Activated naive CD8-positive, alpha-beta T cell treated with anti-CD3 and anti-CD28 coated beads, Interleukin-2, amount 50 U/mL, for 24 hours (primary cell): ENCODE measurements around the gene TMEM170A.

ENCODE experiments used
- ATAC-seq: fragments of 150-1000 bp; cut with Tn5 transposase; one replicate; pipeline ENCODE4 v1.10.0; 2021
- DNase-seq: peaks from one replicate; pipeline ENCODE4 v3.0.0; 2021
- H3K27ac Mint-ChIP-seq: one replicate; pipeline ENCODE4 v1.8.0; 2021; ENCODE audit warnings: mild to moderate bottlenecking, mixed read lengths
- H3K27me3 Mint-ChIP-seq: one replicate; pipeline ENCODE4 v1.8.0; 2021; ENCODE audit warnings: mixed read lengths
- H3K36me3 Mint-ChIP-seq: one replicate; pipeline ENCODE4 v1.8.0; 2021; ENCODE audit warnings: low read depth, mixed read lengths
- H3K4me1 Mint-ChIP-seq: one replicate; pipeline ENCODE4 v1.8.0; 2021; ENCODE audit warnings: mixed read lengths
- H3K4me3 Mint-ChIP-seq: one replicate; pipeline ENCODE4 v1.8.0; 2021; ENCODE audit warnings: mild to moderate bottlenecking, moderate library complexity, mixed read lengths
- H3K9me3 Mint-ChIP-seq: one replicate; pipeline ENCODE4 v1.8.0; 2021; ENCODE audit warnings: mixed read lengths

TMEM170A gene

DNA sequence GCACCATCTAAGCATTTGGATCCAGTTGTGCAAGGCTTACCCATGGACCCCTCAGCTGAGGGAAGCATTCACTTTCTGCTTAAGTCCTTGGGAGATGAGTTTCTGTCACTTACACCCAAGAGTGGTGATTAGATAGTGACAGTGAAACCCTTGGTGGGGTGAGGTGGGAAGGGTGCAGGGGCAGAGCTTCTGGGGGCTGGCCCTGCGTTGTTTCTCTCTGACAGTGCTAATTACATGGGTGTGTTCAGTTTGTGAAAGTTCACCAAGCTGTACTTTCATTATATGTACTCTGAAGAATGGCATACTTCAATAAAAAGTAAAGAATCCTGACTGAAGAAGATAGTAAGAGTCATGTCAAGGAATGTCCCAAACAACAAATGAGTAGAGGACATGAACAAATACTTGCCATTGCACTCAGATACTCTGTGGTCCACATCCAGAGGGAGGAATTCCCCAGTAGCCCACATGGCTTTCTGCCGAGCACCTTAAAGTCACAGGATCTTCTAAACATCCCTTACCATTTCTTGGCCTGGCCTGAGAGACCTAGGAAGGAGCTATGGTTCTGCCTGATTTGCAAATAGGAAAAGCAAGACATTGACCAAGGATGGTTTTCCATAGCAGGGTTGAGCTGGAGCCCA lies 22.3 kb upstream of the TMEM170A start:
- DNase-seq, result no peak
- no peak overlapping the region for H3K27ac Mint-ChIP-seq
- no peaks in the 10 kb centered on the region for H3K36me3 Mint-ChIP-seq
- no peaks in the 10 kb centered on the region for H3K9me3 Mint-ChIP-seq
- H3K27me3 Mint-ChIP-seq, result peaks cover 13% of the 10 kb centered on the region
- no peak overlapping the region for H3K4me3 Mint-ChIP-seq
- no peaks in the 10 kb centered on the region for H3K4me1 Mint-ChIP-seq
- peak; percentile 61 for ATAC-seq

DNA sequence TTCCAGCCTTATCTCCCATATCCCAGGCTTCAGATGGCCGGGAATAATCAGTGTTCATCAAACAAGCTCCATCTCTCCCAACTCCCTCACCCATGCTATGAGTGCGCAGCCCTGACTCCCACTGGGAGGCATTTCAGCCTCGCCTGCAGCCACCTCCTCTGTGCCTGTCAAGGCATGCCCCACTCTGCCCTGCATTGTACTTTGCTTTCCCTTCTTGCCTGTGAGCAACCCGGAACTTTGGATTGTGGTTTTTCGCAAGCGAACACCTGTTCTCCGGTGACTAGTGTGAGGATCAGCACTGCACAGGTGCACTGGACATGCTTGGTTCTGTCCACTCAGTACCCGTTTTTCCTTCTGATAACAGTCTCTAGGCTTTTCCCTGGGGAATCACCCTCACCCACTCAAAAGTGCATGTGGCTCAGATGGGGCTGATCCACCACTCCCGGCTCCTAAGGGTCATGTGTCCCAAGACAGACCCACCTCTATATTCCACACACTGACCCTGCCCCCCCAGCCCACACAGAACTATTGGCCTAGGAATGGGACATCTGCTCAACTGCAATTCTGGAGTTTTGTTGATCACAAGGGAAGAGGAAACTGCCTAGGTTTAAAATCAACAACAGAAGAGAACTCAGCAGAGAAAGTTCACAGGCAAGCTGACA lies 21.7 kb upstream of the TMEM170A start:
- DNase-seq (no peak), ATAC-seq (no peak)
- H3K9me3 Mint-ChIP-seq, result no peaks in the 10 kb centered on the region
- no peaks in the 10 kb centered on the region for H3K4me1 Mint-ChIP-seq
- peaks cover 13% of the 10 kb centered on the region for H3K27me3 Mint-ChIP-seq
- H3K4me3 Mint-ChIP-seq, result no peak overlapping the region
- no peak overlapping the region for H3K27ac Mint-ChIP-seq
- H3K36me3 Mint-ChIP-seq, result no peaks in the 10 kb centered on the region

DNA sequence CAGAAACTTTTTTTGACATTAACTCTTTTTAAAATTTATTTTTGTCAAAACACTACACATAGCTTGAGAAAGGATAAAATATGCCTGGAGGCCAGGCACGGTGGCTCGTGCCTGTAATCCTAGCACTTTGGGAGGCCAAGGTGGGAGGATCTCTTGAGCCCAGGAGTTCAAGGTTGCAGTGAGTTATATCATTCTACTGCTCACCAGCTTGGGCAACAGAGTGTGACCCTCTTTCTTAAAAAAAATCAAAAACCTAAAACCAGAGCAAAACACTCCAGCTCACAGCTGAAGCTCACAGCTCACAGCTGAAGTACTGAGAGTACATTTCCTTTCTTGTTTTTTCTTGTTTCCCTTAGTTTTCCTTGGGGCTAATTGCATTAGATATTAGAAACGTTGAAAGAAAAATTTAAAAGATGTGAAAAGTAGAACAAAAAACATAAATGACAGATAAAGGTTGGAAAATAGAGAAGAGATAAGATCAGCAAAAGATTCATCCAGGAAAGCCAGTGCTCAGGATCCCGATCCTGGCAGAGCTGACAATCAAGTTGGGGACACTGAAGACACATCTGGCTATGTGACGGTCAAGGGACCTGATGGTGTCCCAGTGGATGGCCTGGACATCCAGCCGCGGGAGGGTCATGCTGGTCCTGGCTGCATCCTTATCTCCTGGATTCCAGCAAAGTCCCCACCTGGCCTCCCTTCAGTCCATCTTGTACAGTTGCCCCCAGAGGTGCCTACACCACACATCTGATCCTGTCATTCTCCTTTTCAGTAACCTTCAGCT lies 20.9 kb upstream of the TMEM170A start:
- H3K4me1 Mint-ChIP-seq, result no peaks in the 10 kb centered on the region
- H3K4me3 Mint-ChIP-seq, result no peak overlapping the region
- no peak overlapping the region for H3K27ac Mint-ChIP-seq
- H3K9me3 Mint-ChIP-seq, result no peaks in the 10 kb centered on the region
- H3K36me3 Mint-ChIP-seq, result no peaks in the 10 kb centered on the region
- ATAC-seq (no peak), DNase-seq (no peak)
- H3K27me3 Mint-ChIP-seq, result peaks cover 13% of the 10 kb centered on the region

DNA sequence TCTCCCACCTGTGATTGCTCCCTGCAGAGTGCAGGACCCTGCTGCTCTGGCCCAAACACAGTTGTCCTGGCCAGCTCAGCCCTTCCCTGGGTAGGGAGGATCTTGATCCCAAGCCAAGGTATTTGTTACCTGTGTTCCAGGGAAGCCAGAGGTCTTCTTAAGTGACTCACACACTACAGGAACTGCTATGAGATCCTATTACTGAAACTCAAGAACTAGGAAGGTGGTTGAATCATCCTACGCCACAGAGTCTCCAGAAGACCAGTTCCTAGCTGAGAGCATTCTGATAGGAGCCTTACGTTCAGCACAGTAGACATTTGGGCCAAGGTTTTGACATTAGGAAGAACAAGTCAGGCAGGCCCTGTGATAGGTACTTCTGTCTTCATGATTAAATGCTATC lies 18.7 kb upstream of the TMEM170A start:
- Mint-ChIP-seq H3K4me1 (no peaks in the 10 kb centered on the region), H3K9me3 (no peaks in the 10 kb centered on the region), H3K27me3 (peaks cover 8% of the 10 kb centered on the region), H3K36me3 (no peaks in the 10 kb centered on the region), H3K4me3 (no peak overlapping the region), H3K27ac (no peak overlapping the region)
- ATAC-seq (no peak), DNase-seq (no peak)

DNA sequence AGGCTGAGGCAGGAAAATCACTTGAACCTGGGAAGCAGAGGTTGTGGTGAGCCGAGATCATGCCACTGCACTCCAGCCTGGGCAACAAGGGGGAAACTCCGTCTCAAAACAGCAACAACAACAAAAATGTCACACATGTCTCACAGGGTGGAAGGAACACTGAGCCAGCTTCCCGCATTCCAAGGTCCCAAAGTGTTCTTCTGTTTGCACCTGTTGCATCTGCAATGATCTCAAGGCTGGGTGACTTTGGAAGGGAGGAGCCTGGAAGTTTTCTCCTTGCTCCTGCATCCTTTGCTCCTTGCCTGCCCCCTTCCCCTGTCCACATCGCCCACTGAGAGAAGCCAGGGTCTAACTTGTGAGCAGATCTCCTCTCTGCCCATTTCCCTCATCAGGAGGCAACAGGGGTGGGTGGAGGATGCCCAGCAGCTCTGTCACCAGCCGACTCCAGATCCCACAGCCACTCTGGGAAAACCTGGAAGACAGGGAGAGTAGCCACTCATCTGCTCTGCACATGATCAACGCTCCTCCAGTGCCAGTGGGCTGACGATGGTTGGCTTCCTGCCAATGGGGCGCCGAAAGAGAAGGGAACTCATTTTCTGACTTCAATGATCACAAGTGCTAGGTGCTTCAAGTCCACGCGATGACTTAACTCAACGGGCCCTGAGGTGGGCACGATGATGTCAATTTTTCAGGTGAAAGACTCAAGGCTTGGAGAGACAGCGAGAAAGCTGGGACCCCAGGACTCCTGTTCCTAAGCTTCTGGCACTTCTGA lies 18.1 kb upstream of the TMEM170A start:
- Mint-ChIP-seq H3K4me3 (no peak overlapping the region), H3K27ac (no peak overlapping the region), H3K9me3 (no peaks in the 10 kb centered on the region), H3K4me1 (no peaks in the 10 kb centered on the region), H3K36me3 (no peaks in the 10 kb centered on the region), H3K27me3 (peaks cover 8% of the 10 kb centered on the region)
- ATAC-seq (no peak), DNase-seq (no peak)

DNA sequence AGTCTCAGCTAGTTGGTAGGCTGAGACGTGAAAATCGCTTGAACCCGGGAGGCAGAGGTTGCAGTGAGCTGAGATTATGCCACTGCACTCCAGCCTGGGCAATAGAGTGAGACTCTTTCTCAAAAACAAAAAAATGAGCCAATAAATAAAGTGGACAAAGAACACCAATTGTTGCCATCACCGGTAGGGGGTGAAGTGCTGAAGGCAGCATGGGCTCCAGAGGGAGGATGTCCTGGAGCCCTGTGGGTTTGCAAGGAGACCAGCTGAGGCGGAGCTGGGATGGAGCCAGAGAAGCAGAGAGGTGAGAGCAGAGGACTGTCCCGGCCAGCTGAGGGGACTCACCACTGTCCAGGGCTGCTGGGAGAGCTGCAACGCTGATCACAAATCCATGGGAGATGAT lies 17.0 kb upstream of the TMEM170A start:
- Mint-ChIP-seq H3K27ac (no peak overlapping the region), H3K27me3 (peaks cover 5% of the 10 kb centered on the region), H3K4me1 (no peaks in the 10 kb centered on the region), H3K4me3 (no peak overlapping the region), H3K36me3 (no peaks in the 10 kb centered on the region), H3K9me3 (no peaks in the 10 kb centered on the region)
- ATAC-seq (no peak), DNase-seq (no peak)

DNA sequence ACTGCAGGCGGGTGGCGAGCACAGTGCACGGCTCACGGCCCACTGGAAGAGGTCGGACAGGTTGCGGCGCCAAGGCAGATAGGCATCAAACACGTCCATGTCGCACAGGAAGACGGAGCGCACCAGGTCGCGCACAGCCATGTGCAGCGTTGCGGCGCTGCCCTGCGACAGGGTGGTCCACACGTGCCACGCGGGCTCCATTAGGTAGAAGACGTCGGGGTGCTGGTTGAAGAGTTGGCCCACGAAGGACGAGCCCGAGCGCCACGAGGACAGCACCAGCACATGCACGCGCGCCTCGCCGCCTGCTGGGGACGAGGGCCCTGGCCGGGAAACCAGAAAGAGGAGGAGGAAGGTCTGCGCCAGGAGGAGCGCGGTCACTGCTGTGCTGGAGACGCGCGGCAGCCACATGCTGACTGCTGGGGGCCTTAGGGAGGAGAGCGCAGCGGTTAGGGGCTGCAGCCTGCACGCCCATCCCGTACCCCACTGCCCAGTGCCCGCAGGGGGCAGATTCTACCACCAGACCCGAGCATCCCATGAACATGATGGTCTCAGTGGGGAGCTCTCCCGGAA lies 15.0 kb upstream of the TMEM170A start:
- no peaks in the 10 kb centered on the region for H3K36me3 Mint-ChIP-seq
- H3K9me3 Mint-ChIP-seq, result no peaks in the 10 kb centered on the region

DNA sequence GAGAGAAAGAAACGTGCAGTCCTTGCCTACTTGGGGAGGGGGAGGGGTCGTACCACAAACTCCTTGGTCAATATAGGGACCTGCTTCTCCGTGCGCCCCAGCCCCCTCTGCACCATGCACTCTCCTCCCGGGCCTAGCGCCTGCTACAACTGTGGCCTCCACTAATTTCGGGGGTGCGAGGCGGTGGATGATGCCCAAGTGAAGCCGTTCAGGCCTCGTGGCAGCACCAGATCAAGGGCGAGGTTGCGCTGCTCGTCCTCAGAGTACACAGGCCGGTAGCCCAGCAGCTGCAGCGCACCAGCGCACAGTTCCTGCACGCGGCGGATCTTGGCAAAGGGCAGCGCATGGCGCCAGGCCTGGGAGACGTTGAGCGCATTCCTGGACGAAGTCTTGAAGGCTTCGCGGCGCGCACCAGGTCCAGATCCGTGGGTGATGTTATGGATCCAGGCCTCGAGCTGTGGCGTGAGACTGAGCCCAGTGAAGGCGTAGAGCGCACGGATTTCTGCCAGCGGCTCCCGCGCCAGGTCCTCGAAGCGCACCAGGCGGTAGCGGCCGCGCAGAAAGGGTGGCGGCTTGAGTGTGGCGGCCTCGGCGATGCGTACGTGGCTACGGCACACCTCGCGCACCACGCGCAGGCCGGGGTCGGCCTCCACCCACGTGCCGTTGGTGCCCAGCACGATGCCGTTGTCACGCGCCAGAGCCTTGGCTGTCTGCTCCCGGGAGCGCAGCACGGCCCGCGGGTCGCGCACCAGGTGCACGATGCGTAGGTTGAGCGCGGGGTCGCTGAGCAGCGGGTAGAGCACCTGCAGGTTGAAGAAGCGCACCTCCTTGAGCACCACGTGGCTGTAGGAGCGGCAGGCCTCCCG lies 14.2 kb upstream of the TMEM170A start:
- Mint-ChIP-seq H3K27me3 (peaks cover 2% of the 10 kb centered on the region), H3K4me3 (no peak overlapping the region), H3K9me3 (no peaks in the 10 kb centered on the region), H3K36me3 (no peaks in the 10 kb centered on the region), H3K27ac (no peak overlapping the region), H3K4me1 (no peaks in the 10 kb centered on the region)
- ATAC-seq (no peak), DNase-seq (no peak)

More for the DNA sequence above, 15.0 kb upstream of the TMEM170A start:
- H3K27ac Mint-ChIP-seq, result no peak overlapping the region
- H3K4me1 Mint-ChIP-seq, result no peaks in the 10 kb centered on the region
- DNase-seq (no peak), ATAC-seq (no peak)
- peaks cover 2% of the 10 kb centered on the region for H3K27me3 Mint-ChIP-seq
- no peak overlapping the region for H3K4me3 Mint-ChIP-seq

DNA sequence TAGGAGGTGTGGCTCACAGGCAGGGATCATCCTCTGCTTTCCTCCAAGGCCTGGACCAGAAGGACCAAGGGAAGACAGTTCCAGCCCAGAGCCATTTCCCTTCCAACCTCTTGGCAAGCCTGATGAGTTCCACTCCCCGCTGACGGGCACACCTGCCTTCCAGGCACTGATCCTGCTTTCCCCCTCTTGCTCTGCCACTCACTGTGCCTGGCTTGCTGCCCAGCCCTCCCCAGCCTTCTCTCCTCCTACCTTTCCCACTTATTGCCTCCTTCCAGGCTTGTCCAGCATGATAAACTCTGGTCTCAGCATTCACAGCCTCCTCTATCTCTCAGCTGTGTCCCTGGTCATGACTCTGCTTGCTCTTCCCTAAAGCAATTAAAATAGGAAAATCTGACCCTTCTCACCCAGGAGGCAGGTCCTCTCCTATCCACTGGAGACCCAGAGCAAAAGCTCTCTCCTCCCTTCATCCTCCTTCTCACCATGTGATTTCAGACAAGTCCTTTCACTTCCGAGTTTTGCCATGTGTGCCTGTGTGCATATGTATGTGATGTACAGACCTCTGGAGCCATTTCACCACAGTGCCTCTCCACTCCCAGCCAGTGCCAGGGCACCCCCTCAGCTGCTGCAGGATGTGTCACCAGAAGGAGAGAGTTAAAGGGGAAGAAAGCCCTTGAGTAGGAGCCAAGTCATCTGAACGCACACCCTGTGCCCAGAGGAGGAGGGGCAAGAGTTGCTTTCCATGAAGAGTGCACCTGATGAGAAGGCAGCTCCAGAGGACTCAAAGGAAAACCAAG lies 13.4 kb upstream of the TMEM170A start:
- no peak for ATAC-seq

DNA sequence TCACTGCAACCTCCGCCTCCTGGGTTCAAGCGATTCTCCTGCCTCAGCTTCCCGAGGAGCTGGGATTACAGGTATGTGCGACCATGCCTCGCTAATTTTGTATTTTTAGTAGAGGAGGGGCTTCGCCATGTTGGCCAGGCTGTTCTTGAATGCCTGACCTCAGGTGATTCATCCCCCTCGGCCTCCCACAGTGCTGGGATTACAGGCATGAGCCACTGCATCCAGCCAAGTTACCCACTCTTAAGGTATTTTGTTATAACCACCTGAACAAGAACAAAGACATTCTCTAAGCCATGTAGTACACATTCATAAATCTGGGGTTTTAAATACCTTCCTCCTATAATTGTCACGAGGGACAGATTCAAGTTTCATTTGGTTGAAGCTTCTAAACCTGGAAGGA lies 12.3 kb upstream of the TMEM170A start:
- no peak for ATAC-seq
- Mint-ChIP-seq H3K4me1 (no peaks in the 10 kb centered on the region), H3K27me3 (peaks cover 2% of the 10 kb centered on the region), H3K27ac (no peak overlapping the region), H3K9me3 (no peaks in the 10 kb centered on the region), H3K4me3 (no peak overlapping the region), H3K36me3 (no peaks in the 10 kb centered on the region)
- no peak for DNase-seq

More for the DNA sequence above, 13.4 kb upstream of the TMEM170A start:
- Mint-ChIP-seq H3K4me3 (no peak overlapping the region), H3K4me1 (no peaks in the 10 kb centered on the region), H3K27ac (no peak overlapping the region), H3K9me3 (no peaks in the 10 kb centered on the region), H3K36me3 (no peaks in the 10 kb centered on the region), H3K27me3 (peaks cover 2% of the 10 kb centered on the region)
- no peak for DNase-seq

DNA sequence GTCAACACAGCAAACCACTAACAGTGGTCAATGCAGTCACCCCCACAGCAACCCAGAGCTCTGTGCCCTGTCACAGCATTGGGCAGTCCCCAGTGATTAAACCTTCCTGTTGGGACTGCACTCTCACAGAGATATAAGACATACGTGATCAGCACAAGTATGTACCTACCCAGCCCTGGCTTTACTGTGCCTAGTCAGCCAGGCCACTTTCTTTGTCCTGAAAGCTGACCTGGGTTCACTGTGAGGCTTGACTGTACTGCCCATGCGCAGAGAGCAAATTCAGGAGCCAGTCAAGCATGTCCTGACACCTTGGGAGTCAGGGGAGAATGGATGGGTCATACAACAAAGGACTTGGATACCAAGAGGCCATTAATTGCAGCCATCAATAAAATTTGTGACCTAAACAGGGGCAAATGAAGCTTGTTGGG lies 10.9 kb upstream of the TMEM170A start:
- DNase-seq (no peak), ATAC-seq (peak; percentile 15)
- Mint-ChIP-seq H3K9me3 (no peaks in the 10 kb centered on the region), H3K27me3 (peaks cover 2% of the 10 kb centered on the region), H3K4me3 (no peak overlapping the region), H3K4me1 (no peaks in the 10 kb centered on the region), H3K36me3 (no peaks in the 10 kb centered on the region), H3K27ac (no peak overlapping the region)

DNA sequence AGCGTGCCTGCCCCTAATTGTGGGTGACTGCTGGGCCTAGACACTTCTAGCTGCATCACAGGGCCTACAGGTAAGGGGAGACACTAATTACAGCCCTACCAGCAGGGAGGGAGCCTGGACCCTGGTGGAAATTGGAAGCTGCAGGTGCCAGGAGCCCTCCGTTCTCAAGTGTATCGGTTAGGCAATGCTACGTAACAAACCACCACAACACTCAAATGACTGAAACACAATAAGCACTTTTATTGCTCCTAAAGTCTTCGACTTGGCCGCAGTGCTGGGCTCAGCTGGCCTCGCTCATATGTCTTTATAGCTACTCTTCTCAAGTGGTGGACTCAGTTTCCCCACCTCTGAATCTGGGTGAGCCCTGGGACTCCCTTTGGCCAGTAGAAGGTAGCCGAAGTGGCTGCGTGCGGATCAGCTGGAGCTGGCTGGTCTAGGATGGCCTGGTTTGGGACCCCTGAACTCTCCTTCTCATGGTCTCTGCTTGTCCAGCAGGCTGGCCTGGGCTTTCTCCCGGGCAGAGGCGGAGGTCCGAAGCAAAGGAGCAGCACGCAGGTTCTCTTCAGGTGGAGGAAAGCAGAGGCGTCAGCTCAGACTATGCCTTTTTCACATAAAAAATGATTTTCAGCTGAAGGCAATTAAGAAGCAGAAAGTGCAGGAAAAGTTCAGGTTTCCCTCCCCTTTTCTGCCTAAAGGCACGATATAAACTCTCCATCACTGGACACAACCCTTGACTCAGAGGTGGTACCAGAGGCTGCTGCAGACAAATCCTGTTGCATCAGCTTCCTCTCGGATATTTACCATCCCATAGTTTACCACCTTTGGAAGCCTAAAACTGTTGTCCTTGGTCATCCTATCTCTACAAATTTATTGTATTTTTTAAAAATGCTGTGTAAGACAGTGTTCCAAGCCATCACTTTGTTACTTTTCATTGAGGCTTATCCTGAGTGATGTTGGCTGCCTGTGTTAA lies 8.7 kb upstream of the TMEM170A start:
- ATAC-seq (no peak), DNase-seq (no peak)
- no peak overlapping the region for H3K27ac Mint-ChIP-seq
- H3K4me1 Mint-ChIP-seq, result no peaks in the 10 kb centered on the region
- H3K36me3 Mint-ChIP-seq, result no peaks in the 10 kb centered on the region
- peaks cover 2% of the 10 kb centered on the region for H3K27me3 Mint-ChIP-seq
- no peaks in the 10 kb centered on the region for H3K9me3 Mint-ChIP-seq
- no peak overlapping the region for H3K4me3 Mint-ChIP-seq
